GM12878 (cell line): ENCODE data around the gene ADPGK. TPM values are rescaled to one million over a fixed set of nuclear protein-coding genes. Genes with fewer than 3 reads are reported as not detected.
A peak's percentile ranks its signal among the peaks of the same experiment; 100 is the strongest.

Experiments used
- ATAC-seq: fragments of 200-7000 bp; cut with Tn5 transposase; 3 replicates; pipeline ENCODE4 v1.9.1; 2020; ENCODE audit warnings: mild to moderate bottlenecking, moderate library complexity
- BruUV-seq: library from RNA; stranded (reverse); fragments of 400-500 nt; replicated peaks from 2 replicates; lab custom pipeline; 2021; lab: Mats Ljungman, UMichigan
- CTCF ChIA-PET: fragments of 300-600 bp; sonication (Branson Sonifier 250); formaldehyde crosslinking; extraction: SDS; loops from one replicate; lab custom pipeline; 2021; ENCODE audit warnings: inconsistent platforms; lab: Yijun Ruan, JAX
- POLR2A ChIA-PET: fragments of 350-600 bp; formaldehyde crosslinking; extraction: SDS; loops from one replicate; lab custom pipeline; 2021; ENCODE audit warnings: inconsistent platforms; lab: Charles Lee
- RAD21 ChIA-PET: fragments of 300-600 bp; sonication (Branson Sonifier 250); formaldehyde crosslinking; loops from one replicate; lab custom pipeline; 2023; ENCODE audit warnings: antibody characterized with exemption; ENCODE audit not compliant: unreplicated experiment; lab: Charles Lee
- SMC1A ChIA-PET: fragments of 300-600 bp; sonication (Branson Sonifier 250); formaldehyde crosslinking; loops from one replicate; lab custom pipeline; 2023; ENCODE audit not compliant: unreplicated experiment, uncharacterized antibody; lab: Charles Lee
- DNase-seq: peaks from one replicate; pipeline ENCODE4 v3.0.0-alpha.2; 2011; ENCODE audit warnings: low read depth, low spot score
- FAIRE-seq: peaks from 3 replicates; lab custom pipeline; 2011; peaks lifted over from hg19 to GRCh38; lab: Jason Lieb, UNC
- H2AFZ ChIP-seq: 2 replicates; pipeline ENCODE4 v1.6.0; 2011; ENCODE audit warnings: low read depth, low read length, control low read depth; ENCODE audit not compliant: control insufficient read depth
- H3K27ac ChIP-seq: 2 replicates; pipeline ENCODE4 v1.5.1; 2011; ENCODE audit warnings: control low read depth; ENCODE audit not compliant: control insufficient read depth, insufficient read depth
- H3K27me3 ChIP-seq, 2 experiments: replicated peaks in 1 of 2; 2 replicates each; pipeline versions ENCODE4 v1.6.0 to v1.6.1; 2011; ENCODE audit warnings: low read length in 1 of 2; ENCODE audit not compliant: control insufficient read depth in 2 of 2, insufficient read depth in 2 of 2
- H3K36me3 ChIP-seq, 2 experiments: 2 replicates each; pipeline ENCODE4 v1.5.1; 2011; ENCODE audit warnings: low read length in 1 of 2; ENCODE audit not compliant: control insufficient read depth in 2 of 2, insufficient read depth in 2 of 2
- H3K4me1 ChIP-seq: 2 replicates; pipeline ENCODE4 v1.6.1; 2011; ENCODE audit warnings: mild to moderate bottlenecking, low read length, moderate library complexity, mixed read lengths; ENCODE audit not compliant: control insufficient read depth, insufficient read depth
- H3K4me2 ChIP-seq: 2 replicates; pipeline ENCODE4 v1.6.0; 2011; ENCODE audit warnings: control low read depth; ENCODE audit not compliant: control insufficient read depth, insufficient read depth
- H3K4me3 ChIP-seq: fragments of 200-600 bp; sonication (generic); 2 replicates; pipeline ENCODE4 v1.5.1; 2016
- H3K79me2 ChIP-seq: 2 replicates; pipeline ENCODE4 v1.6.0; 2011; ENCODE audit warnings: low read length; ENCODE audit not compliant: control insufficient read depth, insufficient read depth
- H3K9ac ChIP-seq: 2 replicates; pipeline ENCODE4 v1.8.0; 2011; ENCODE audit warnings: low read length, control low read depth, mixed read lengths; ENCODE audit not compliant: control insufficient read depth, insufficient read depth
- H3K9me3 ChIP-seq: replicated peaks from 3 replicates; pipeline ENCODE4 v1.5.1; 2011; ENCODE audit warnings: mild to moderate bottlenecking, low read length; ENCODE audit not compliant: control insufficient read depth, insufficient read depth
- H4K20me1 ChIP-seq: 2 replicates; pipeline ENCODE4 v1.6.0; 2011; ENCODE audit not compliant: control insufficient read depth, insufficient read depth
- CHD2 ChIP-seq: IDR thresholded peaks from 2 replicates; pipeline ENCODE4 v1.6.1; 2011; ENCODE audit warnings: low read depth, low read length, improper control_type of control experiment, borderline replicate concordance
- CREB1 ChIP-seq: IDR thresholded peaks from 2 replicates; pipeline ENCODE4 v1.6.1; 2012; ENCODE audit warnings: low read depth, mild to moderate bottlenecking, inconsistent platforms
- CREM ChIP-seq: IDR thresholded peaks from 2 replicates; pipeline ENCODE4 v1.6.1; 2014; ENCODE audit warnings: antibody characterized with exemption, low read depth
- DPF2 ChIP-seq: fragments of 450-650 bp; IDR thresholded peaks from 2 replicates; pipeline ENCODE4 v1.6.1; 2017; ENCODE audit warnings: mild to moderate bottlenecking
- GABPA ChIP-seq: IDR thresholded peaks from 2 replicates; pipeline ENCODE4 v1.6.1; 2014; ENCODE audit warnings: antibody characterized with exemption, low read depth, mild to moderate bottlenecking, inconsistent platforms
- JUNB ChIP-seq: IDR thresholded peaks from 2 replicates; pipeline ENCODE4 v1.6.1; 2016; ENCODE audit warnings: antibody characterized with exemption, mild to moderate bottlenecking
- MEF2B ChIP-seq: fragments of 450-650 bp; IDR thresholded peaks from 2 replicates; pipeline ENCODE4 v1.6.1; 2018; ENCODE audit warnings: mild to moderate bottlenecking, moderate library complexity; ENCODE audit not compliant: partially characterized antibody, poor library complexity, severe bottlenecking
- MXI1 ChIP-seq: fragments of 150-350 bp; IDR thresholded peaks from 2 replicates; pipeline ENCODE4 v1.6.1; 2011; ENCODE audit warnings: low read depth, mild to moderate bottlenecking, inconsistent platforms, low read length, improper control_type of control experiment
- PAX8 ChIP-seq: fragments of 450-650 bp; IDR thresholded peaks from 2 replicates; pipeline ENCODE4 v1.6.1; 2017; ENCODE audit warnings: mild to moderate bottlenecking, moderate library complexity
- POLR2AphosphoS5 ChIP-seq: IDR thresholded peaks from 2 replicates; pipeline ENCODE4 v1.6.1; 2011; ENCODE audit warnings: mild to moderate bottlenecking, low read length, inconsistent platforms
- RAD21 ChIP-seq: IDR thresholded peaks from 2 replicates; pipeline ENCODE4 v1.6.1; 2011; ENCODE audit warnings: mild to moderate bottlenecking, low read depth, low read length, moderate library complexity; ENCODE audit not compliant: insufficient read depth
- SUZ12 ChIP-seq: fragments of 200-600 bp; sonication (generic); IDR thresholded peaks from one replicate; pipeline ENCODE4 v1.6.1; 2018; ENCODE audit warnings: antibody characterized with exemption, mild to moderate bottlenecking; ENCODE audit not compliant: unreplicated experiment
- YBX1 ChIP-seq: fragments of 450-650 bp; IDR thresholded peaks from 2 replicates; pipeline ENCODE4 v1.6.1; 2016; ENCODE audit warnings: antibody characterized with exemption
- ZNF207 ChIP-seq: fragments of 450-650 bp; IDR thresholded peaks from 2 replicates; pipeline ENCODE4 v1.6.1; 2014; ENCODE audit warnings: antibody characterized with exemption, mild to moderate bottlenecking, borderline replicate concordance
- WGBS: methylation state at CpG from one replicate; pipeline ENCODE4 v1.1.6; 2016; ENCODE audit warnings: low lambda C conversion rate; ENCODE audit not compliant: insufficient replicate concordance, insufficient coverage; ENCODE audit errors: missing lambda C conversion rate; 5-methylcytosine and 5-hydroxymethylcytosine counted together
- in situ Hi-C: fragments of 300-500 bp; cut with MboI; formaldehyde crosslinking; loops from 9 replicates; pipeline ENCODE4 v1.14.3; 2018; ENCODE audit warnings: mixed read lengths
- intact Hi-C: fragments of 100-400 bp; cut with micrococcal nuclease; formaldehyde crosslinking; loops from one replicate; pipeline ENCODE4 v1.14.2; 2022; ENCODE audit not compliant: unreplicated experiment
- polyA plus RNA-seq, 11 experiments: library from polyadenylated mRNA; depleted of rRNA in 4 of 11; unstranded in 6 of 11; stranded (reverse) in 5 of 11; fragments of >200 nt; fragmentation: Nextera tagmentation in 4 of 11; fragmentation: Illumina TruSeq in 1 of 11; extraction: Ambion mirVana in 4 of 11; extraction: Trizol in 1 of 11; gene quantifications; 1 replicate in 1 of 11; 2 replicates in 10 of 11; pipeline versions ENCODE4 v1.2.1 to v1.2.3, GENCODE V29; 2011 to 2016; ENCODE audit warnings: inconsistent platforms in 2 of 11, missing spikeins in 2 of 11, low read depth in 1 of 11
- total RNA-seq, 4 experiments: library from RNA; depleted of rRNA in 3 of 4; stranded (reverse); fragments of >200 nt in 3 of 4; fragmentation: Illumina TruSeq in 1 of 4; extraction: Trizol in 1 of 4; gene quantifications; 2 replicates each; pipeline versions ENCODE4 v1.2.1 to v1.2.3, GENCODE V29; 2013 to 2021
- TF ChIP-seq, protein P1 (sequence below): fragments of 450-650 bp; IDR thresholded peaks from 2 replicates; pipeline ENCODE4 v1.6.1; 2018; ENCODE audit warnings: borderline replicate concordance, mild to moderate bottlenecking; ENCODE audit not compliant: partially characterized antibody
- TF ChIP-seq, protein P2 (sequence below): fragments of 450-650 bp; IDR thresholded peaks from 2 replicates; pipeline ENCODE4 v1.6.1; 2016; ENCODE audit warnings: mild to moderate bottlenecking

The ADPGK gene
- total and polyA plus RNA-seq, 10 of the 15 experiments (the other 5 are each of a cell fraction or from before 2014, with no cell fraction given) = 13.8 to 146 (median 56.7) TPM

DNA sequence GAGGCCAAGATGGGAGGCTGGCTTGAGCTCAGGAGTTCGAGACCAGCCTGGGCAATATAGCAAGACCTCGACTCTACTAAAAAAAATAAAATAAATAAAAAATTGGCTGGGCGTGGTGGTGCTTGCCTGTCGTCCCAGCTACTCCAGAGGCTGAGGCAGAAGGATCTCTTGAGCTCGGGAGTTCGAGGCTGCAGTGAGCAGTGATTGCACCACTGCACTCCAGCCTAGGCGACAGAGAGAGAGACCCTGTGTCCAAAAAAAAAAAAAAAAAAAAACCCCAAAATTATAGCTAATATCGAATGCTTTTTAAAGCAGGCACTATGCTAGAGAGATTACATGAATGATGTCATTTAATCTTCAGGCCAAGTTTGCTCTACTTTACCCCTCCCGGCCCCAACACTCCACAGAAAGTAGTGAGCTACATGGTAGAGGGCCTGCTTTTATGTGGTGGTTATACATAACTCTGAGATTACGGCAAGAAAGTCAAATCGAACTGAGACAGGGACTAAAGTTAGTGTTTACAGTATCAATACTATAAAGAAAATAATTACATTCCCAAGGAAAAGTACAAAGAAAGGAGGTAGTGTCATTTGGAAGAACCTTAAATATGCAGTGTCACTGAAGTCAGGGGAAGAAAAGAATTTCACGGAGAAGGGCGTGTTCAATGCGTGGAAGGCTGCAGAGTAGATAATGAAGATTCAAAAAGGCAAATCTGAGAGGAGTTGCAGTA is 1.1 kb downstream of the ADPGK start:
- Histone ChIP-seq H3K79me2 (peaks cover 60% of the 10 kb centered on the region), H3K36me3 (0 out of 4 replicates have a peak, but pooled peaks cover 0 to 5% of the 10 kb centered on the region in 2 experiments), H3K4me3 (peak overlapping the region; percentile 94), H3K9me3 (no peaks in the 10 kb centered on the region), H3K4me1 (peaks cover 31% of the 10 kb centered on the region), H4K20me1 (peaks cover 3% of the 10 kb centered on the region; the same call in 1 of the 2 replicates), H3K27ac (peak overlapping the region; percentile 93), H3K9ac (peak overlapping the region; percentile 97), H3K27me3 (no peaks in the 10 kb centered on the region), H3K4me2 (peak overlapping the region; percentile 94), H2AFZ (no peak overlapping the region; the same call in 1 of the 2 replicates)
- no peak for FAIRE-seq
- SMC1A ChIA-PET = interaction anchor here (1.0 to 3.2 kb wide), 6 partner anchors 15 to 96 kb away, joined by 3 to 14 read pairs (median 4); partner anchors contain the start of genes BBS4 and HIGD2B
- no peak for DNase-seq
- intact Hi-C loops (loop anchor here (2.0 to 10.0 kb wide), 3 partner anchors 40 to 462 kb away; partner anchors contain the start of genes BBS4 and HIGD2B), in situ Hi-C loops (loop anchor here (10.0 kb wide), 1 partner anchor 852 kb away; the partner anchor contains the start of gene NPTN)
- TSS peak; percentile 63 for BruUV-seq
- 12% methylated on average over 13 of the region's 14 CpGs for WGBS
- TF ChIP-seq POLR2AphosphoS5 (no peak), MXI1 (peak; percentile 76; the same call in 1 of the 2 replicates), CREM (no peak), ZNF207 (no peak), CREB1 (no peak), SUZ12 (no peak), MEF2B (no peak), RAD21 (no peak), DPF2 (no peak), PAX8 (no peak), GABPA (no peak), CHD2 (no peak), YBX1 (no peak), JUNB (0 out of 2 replicates have a peak, but pooled peaks have one; percentile 5)
- TF ChIP-seq, protein P1, sequence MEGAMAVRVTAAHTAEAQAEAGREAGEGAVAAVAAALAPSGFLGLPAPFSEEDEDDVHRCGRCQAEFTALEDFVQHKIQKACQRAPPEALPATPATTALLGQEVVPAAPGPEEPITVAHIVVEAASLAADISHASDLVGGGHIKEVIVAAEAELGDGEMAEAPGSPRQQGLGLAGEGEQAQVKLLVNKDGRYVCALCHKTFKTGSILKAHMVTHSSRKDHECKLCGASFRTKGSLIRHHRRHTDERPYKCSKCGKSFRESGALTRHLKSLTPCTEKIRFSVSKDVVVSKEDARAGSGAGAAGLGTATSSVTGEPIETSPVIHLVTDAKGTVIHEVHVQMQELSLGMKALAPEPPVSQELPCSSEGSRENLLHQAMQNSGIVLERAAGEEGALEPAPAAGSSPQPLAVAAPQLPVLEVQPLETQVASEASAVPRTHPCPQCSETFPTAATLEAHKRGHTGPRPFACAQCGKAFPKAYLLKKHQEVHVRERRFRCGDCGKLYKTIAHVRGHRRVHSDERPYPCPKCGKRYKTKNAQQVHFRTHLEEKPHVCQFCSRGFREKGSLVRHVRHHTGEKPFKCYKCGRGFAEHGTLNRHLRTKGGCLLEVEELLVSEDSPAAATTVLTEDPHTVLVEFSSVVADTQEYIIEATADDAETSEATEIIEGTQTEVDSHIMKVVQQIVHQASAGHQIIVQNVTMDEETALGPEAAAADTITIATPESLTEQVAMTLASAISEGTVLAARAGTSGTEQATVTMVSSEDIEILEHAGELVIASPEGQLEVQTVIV = no peak
- TF ChIP-seq, protein P2, sequence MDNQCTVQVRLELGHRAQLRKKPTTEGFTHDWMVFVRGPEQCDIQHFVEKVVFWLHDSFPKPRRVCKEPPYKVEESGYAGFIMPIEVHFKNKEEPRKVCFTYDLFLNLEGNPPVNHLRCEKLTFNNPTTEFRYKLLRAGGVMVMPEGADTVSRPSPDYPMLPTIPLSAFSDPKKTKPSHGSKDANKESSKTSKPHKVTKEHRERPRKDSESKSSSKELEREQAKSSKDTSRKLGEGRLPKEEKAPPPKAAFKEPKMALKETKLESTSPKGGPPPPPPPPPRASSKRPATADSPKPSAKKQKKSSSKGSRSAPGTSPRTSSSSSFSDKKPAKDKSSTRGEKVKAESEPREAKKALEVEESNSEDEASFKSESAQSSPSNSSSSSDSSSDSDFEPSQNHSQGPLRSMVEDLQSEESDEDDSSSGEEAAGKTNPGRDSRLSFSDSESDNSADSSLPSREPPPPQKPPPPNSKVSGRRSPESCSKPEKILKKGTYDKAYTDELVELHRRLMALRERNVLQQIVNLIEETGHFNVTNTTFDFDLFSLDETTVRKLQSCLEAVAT = no peak
- POLR2A ChIA-PET = interaction anchor here (0.6 to 1.2 kb wide), 6 partner anchors 11 to 324 kb away, joined by 3 to 7 read pairs (median 3); no protein-coding TSS in a partner anchor
- RAD21 ChIA-PET = interaction anchor here (0.6 to 2.1 kb wide), 3 partner anchors 43 to 1262 kb away, joined by 3 to 10 read pairs (median 8); no protein-coding TSS in a partner anchor
- ATAC-seq = no peak
- CTCF ChIA-PET = interaction anchor here (0.9 to 2.1 kb wide), 6 partner anchors 9 to 65 kb away, joined by 3 to 9 read pairs (median 4); no protein-coding TSS in a partner anchor
